Pancreas (tissue), 10 donors: ENCODE results near the gene PLEKHM3. TPM values are rescaled to one million over a fixed set of nuclear protein-coding genes. Genes with fewer than 3 reads are reported as not detected.
A peak's percentile ranks its signal among the peaks of the same experiment; 100 is the strongest.
"Not testable (repeated sequence)": the region's sequence is repeated elsewhere in the genome, so short reads cannot be mapped to it uniquely, and the experiment has no call there.

Source experiments
- ATAC-seq, 4 donors: fragments of 200-7000 bp; cut with Tn5 transposase; one replicate each; pipeline versions ENCODE4 v1.8.0 to v1.9.1; 2020; ENCODE audit warnings: mild to moderate bottlenecking in 4 of 4, moderate library complexity in 4 of 4
- DNase-seq, 6 donors: peaks; one replicate each; pipeline ENCODE4 v3.0.0-alpha.2; 2020
- FAIRE-seq: peaks from 2 replicates; lab custom pipeline; 2012; peaks lifted over from hg19 to GRCh38; lab: Jason Lieb, UNC
- H3K27ac ChIP-seq, 4 donors: fragments of 200-600 bp; sonication (generic); 1 replicate in 3 of 4; 2 replicates in 1 of 4; pipeline versions ENCODE4 v1.5.0 to v1.8.0; 2020
- H3K27me3 ChIP-seq, 4 donors: fragments of 200-600 bp; one replicate each; pipeline ENCODE4 v1.8.0; 2021
- H3K36me3 ChIP-seq, 3 donors: fragments of 200-600 bp; sonication (generic) in 1 of 3; one replicate each; pipeline versions ENCODE4 v1.5.0 to v1.8.0; 2020 to 2021
- H3K4me1 ChIP-seq, 3 donors: fragments of 200-600 bp; one replicate each; pipeline ENCODE4 v1.8.0; 2021
- H3K4me3 ChIP-seq, 4 donors: fragments of 200-600 bp; sonication (generic) in 2 of 4; one replicate each; pipeline versions ENCODE4 v1.5.0 to v1.8.0; 2020 to 2021
- H3K9me3 ChIP-seq, 4 donors: fragments of 200-600 bp; one replicate each; pipeline ENCODE4 v1.8.0; 2021
- CTCF ChIP-seq, 4 donors: fragments of 200-600 bp; sonication (generic) in 3 of 4; IDR thresholded peaks; one replicate each; pipeline versions ENCODE4 v1.5.0 to v1.8.0; 2021; ENCODE audit warnings: antibody characterized with exemption in 4 of 4
- WGBS, 2 donors: extraction: QIAGEN DNeasy Blood & Tissue Kit; methylation state at CpG; one replicate each; pipeline ENCODE4 v1.1.7; 2013; 5-methylcytosine and 5-hydroxymethylcytosine counted together
- intact Hi-C, 3 donors: fragments of 100-400 bp; cut with DNase I; formaldehyde crosslinking; loops; one replicate each; pipeline versions ENCODE4 v1.11.1 to v1.14.2; 2022
- polyA plus RNA-seq, 2 donors: library from polyadenylated mRNA; stranded (reverse); fragments of 200-250 nt; gene quantifications; one replicate each; pipeline ENCODE4 v1.2.3, GENCODE V29; 2013
- total RNA-seq, 6 donors: library from RNA; stranded (reverse); fragmentation: NEBNext Ultra II Directional in 4 of 6; extraction: Animal tissue kit (Norgen Biotek cat#: 25700) in 4 of 6; gene quantifications; one replicate each; pipeline versions ENCODE4 v1.2.1 to v1.2.4, GENCODE V29; 2021 to 2023
- donor health status: healthy with polysubstance abuse.
- donor health status: DM: no; HTN: no; CAD: no; lungs with moderate emphysema.
- donor health status: DM: no; HTN: no; CAD: no.
- donor health status: control.
- donor health status: control.
- donor health status: Bipolar disorder and iron deficiency.
- donor health status: DM: yes; HTN: yes; CAD: no.
- donor health status: DM: no; HTN: no; CAD: no.
- donor health status: DM: no; HTN: no; CAD: no.
- donor health status: DM: yes; HTN: yes; CAD: no.

Gene PLEKHM3
- total and polyA plus RNA-seq, 8 donors: 3.0 to 10.2 (median 5.4) TPM

DNA sequence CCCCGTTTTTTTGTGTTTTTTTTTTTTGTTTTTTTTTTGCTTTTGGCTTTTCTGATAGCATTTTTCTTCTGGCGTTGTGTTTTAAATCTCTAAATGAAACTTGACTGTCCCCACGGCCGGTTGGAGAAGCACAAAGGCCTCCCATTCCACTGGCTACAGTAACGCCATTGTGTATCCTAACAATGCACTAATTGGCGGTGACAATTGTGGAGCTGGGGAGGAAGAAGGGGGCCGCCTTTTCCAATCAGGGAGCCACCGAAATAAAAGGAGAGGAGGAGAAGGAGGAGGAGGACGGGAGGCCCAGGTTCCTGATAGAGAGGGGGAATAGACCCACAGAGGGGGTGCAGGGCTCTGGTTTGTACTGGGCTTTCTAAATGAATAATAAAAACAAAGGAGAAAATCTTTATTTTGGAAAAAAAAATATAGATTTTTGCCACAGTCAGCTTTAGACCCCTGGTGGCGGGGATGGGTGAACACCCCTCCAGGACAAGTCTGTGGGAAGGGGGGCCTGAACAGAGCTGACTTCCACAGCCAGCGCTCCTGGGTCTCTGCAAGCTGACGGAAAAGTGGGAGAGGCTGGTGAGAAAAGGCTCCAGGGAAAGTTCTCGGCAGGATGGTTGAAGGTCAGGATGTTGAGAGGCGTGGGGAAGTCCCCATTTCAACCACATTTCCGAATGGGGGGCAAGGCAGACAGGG is 212.0 kb downstream of the PLEKHM3 start:
- H3K4me3 ChIP-seq: no peak overlapping the region
- H3K9me3 ChIP-seq: no peaks in the 10 kb centered on the region
- no peak overlapping the region for H3K27ac ChIP-seq
- intact Hi-C loops: no loop called here
- H3K27me3 ChIP-seq: no peaks in the 10 kb centered on the region
- no peak for DNase-seq
- H3K36me3 ChIP-seq: no peaks in the 10 kb centered on the region
- no peak for FAIRE-seq
- H3K4me1 ChIP-seq: no peaks in the 10 kb centered on the region
- TF ChIP-seq CTCF (IDR thresholded peaks at IDR 0.05): no peak
- no peak for ATAC-seq
- WGBS, 2 donors: 85 to 89% methylated on average over 15 of the region's 15 CpGs

GRCh38 chr2:207812726-207813080 is 212.6 kb downstream of the PLEKHM3 start:
- FAIRE-seq (no peak), ATAC-seq (no peak), DNase-seq (no peak)
- Histone ChIP-seq H3K9me3 (no peaks in the 10 kb centered on the region), H3K4me3 (no peak overlapping the region), H3K36me3 (no peaks in the 10 kb centered on the region), H3K4me1 (no peaks in the 10 kb centered on the region), H3K27me3 (no peaks in the 10 kb centered on the region), H3K27ac (no peak overlapping the region)
- intact Hi-C loops: no loop called here
- TF ChIP-seq CTCF (IDR thresholded peaks at IDR 0.05): no peak
- 91 to 92% methylated on average over 3 of the region's 3 CpGs for WGBS, 2 donors

DNA sequence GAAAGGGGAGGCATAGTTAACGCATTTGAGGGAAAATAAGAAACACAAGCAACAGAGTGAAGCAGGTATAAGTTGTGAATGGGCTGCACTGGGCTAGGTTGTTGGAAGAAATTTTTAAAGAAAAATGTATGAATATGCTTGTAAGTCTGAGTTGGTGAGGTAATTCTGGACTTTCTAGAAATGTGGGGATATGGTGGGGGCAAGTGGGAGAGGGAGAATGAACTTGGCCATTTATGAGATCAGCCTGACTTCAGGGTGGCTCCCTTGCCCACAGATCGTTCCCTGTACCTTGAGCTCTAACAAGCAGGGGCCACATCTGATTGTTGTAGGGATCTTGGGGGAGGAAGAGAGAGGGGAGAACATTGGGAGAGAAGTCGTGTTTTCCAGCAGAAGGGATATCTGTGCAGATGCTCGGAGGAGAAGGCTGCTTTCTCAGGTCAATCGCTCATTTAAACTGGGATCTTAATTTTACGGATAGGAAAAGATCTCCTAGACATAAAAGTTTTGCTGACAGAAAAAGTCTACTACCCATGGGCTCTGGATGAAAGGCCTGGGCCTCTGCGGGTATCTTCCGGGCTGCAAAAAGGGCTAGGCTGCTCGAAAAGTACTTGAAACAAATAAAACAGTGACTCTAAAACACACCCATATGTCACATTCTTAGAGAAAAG is 213.1 kb downstream of the PLEKHM3 start:
- Histone ChIP-seq H3K9me3 (no peaks in the 10 kb centered on the region), H3K4me3 (no peak overlapping the region), H3K27me3 (no peaks in the 10 kb centered on the region), H3K36me3 (no peaks in the 10 kb centered on the region), H3K4me1 (no peaks in the 10 kb centered on the region), H3K27ac (no peak overlapping the region)
- no peak for TF ChIP-seq CTCF (IDR thresholded peaks at IDR 0.05)
- ATAC-seq: no peak
- intact Hi-C loops: no loop called here
- 88% methylated on average over 9 of the region's 9 CpGs for WGBS, 2 donors
- DNase-seq: no peak
- no peak for FAIRE-seq

- DNase-seq, H3K4me3 ChIP-seq, H3K9me3 ChIP-seq, FAIRE-seq, ATAC-seq, H3K36me3 ChIP-seq, intact Hi-C loops, H3K27me3 ChIP-seq, H3K4me1 ChIP-seq: not testable (repeated sequence)
- H3K27ac ChIP-seq: peak overlapping the region in 1 of 4 donors; percentile 42
- 85 to 90% methylated on average over 10 of the region's 10 CpGs for WGBS, 2 donors
Measured at GRCh38 chr2:207811658-207812057, 213.7 kb downstream of the PLEKHM3 start.

DNA sequence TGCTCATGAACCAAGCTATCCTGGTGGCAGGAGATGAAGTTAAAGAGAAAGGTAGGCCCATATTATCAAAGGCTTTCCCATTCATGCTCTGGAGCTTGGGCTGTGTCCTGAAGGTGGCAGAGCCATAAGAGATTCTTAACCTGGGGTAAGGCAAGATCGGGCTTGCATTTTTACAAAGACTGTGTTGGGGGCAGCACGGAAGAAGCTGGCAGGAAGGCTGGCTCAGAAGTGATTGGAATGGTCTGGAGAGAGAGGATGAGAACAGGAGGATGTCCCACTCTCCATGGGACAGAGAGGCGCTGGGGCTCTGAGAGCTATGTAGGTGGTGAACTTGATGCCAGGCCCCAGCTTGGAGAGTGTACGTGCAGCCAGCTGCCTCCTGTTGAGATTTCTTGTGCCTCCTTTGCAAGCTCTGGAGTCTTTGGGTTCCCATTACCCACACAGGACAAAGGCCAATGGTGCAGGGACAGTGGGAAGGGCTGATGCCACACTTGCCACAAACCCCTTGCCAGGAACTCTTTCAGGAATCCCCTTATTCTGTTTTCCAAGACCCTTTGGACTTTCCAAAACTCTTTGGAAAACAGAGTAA is 215.0 kb downstream of the PLEKHM3 start:
- peak overlapping the region in 1 of 4 donors; percentile 23 for H3K4me3 ChIP-seq
- no peaks in the 10 kb centered on the region for H3K9me3 ChIP-seq
- WGBS, 2 donors: 85% methylated on average over 4 of the region's 4 CpGs
- H3K27ac ChIP-seq: peak overlapping the region; percentile 13 to 70 (median 46)
- no peaks in the 10 kb centered on the region for H3K27me3 ChIP-seq
- no peaks in the 10 kb centered on the region for H3K36me3 ChIP-seq
- intact Hi-C loops: no loop called here
- H3K4me1 ChIP-seq: no peaks in the 10 kb centered on the region
- peak in 3 of 4 donors; percentile 34 to 42 (median 38) for ATAC-seq
- no peak for DNase-seq
- FAIRE-seq: no peak
- TF ChIP-seq CTCF (IDR thresholded peaks at IDR 0.05): no peak
